ENCODE measurements around the gene PPDPF. TPM values are rescaled to one million over a fixed set of nuclear protein-coding genes. Genes with fewer than 3 reads are reported as not detected.

PPDPF gene
- total RNA-seq, 2 donors from 2014 or later = 66.4 to 96.9 TPM

- no peaks in the 10 kb centered on the region for H3K4me1 Mint-ChIP-seq (ENCODE audit: low read depth in 2 of 2)
- no peak overlapping the region for H3K4me3 Mint-ChIP-seq
- ATAC-seq = no peak
- no peak for DNase-seq (ENCODE audit: low spot score)
- H3K36me3 Mint-ChIP-seq = no peaks in the 10 kb centered on the region
- H3K9me3 Mint-ChIP-seq = peaks cover 4% of the 10 kb centered on the region
- peaks cover 3 to 14% of the 10 kb centered on the region in 2 donors for H3K27me3 Mint-ChIP-seq
- no peak overlapping the region for H3K27ac Mint-ChIP-seq
Observed at GRCh38 chr20:63492982-63493381, 27.6 kb upstream of the PPDPF start.

GRCh38 chr20:63493563-63494020 lies 27.0 kb upstream of the PPDPF start:
- no peaks in the 10 kb centered on the region for H3K4me1 Mint-ChIP-seq (ENCODE audit: low read depth in 2 of 2)
- ATAC-seq (no peak), DNase-seq (ENCODE audit: low spot score) (no peak)
- no peak overlapping the region for H3K4me3 Mint-ChIP-seq
- H3K27me3 Mint-ChIP-seq = peaks cover 3 to 14% of the 10 kb centered on the region in 2 donors
- H3K36me3 Mint-ChIP-seq = no peaks in the 10 kb centered on the region
- H3K9me3 Mint-ChIP-seq = peaks cover 4% of the 10 kb centered on the region
- no peak overlapping the region for H3K27ac Mint-ChIP-seq

GRCh38 chr20:63494084-63494419 lies 26.5 kb upstream of the PPDPF start:
- H3K4me3 Mint-ChIP-seq = no peak overlapping the region
- H3K36me3 Mint-ChIP-seq = no peaks in the 10 kb centered on the region
- DNase-seq (ENCODE audit: low spot score) (no peak), ATAC-seq (no peak)
- H3K4me1 Mint-ChIP-seq (ENCODE audit: low read depth in 2 of 2) = no peaks in the 10 kb centered on the region
- peaks cover 4% of the 10 kb centered on the region for H3K9me3 Mint-ChIP-seq
- H3K27me3 Mint-ChIP-seq = peaks cover 3 to 14% of the 10 kb centered on the region in 2 donors
- no peak overlapping the region for H3K27ac Mint-ChIP-seq

- no peak overlapping the region for H3K4me3 Mint-ChIP-seq
- no peaks in the 10 kb centered on the region for H3K36me3 Mint-ChIP-seq
- DNase-seq (ENCODE audit: low spot score) (no peak), ATAC-seq (no peak)
- H3K27me3 Mint-ChIP-seq = peaks cover 3 to 14% of the 10 kb centered on the region in 2 donors
- H3K9me3 Mint-ChIP-seq = peaks cover 4% of the 10 kb centered on the region
- H3K4me1 Mint-ChIP-seq (ENCODE audit: low read depth in 2 of 2) = no peaks in the 10 kb centered on the region
- no peak overlapping the region for H3K27ac Mint-ChIP-seq
Observed at GRCh38 chr20:63494420-63495166, 26.0 kb upstream of the PPDPF start.

- no peak overlapping the region for H3K4me3 Mint-ChIP-seq
- no peak overlapping the region for H3K27ac Mint-ChIP-seq
- ATAC-seq = no peak
- no peak for DNase-seq (ENCODE audit: low spot score)
- H3K36me3 Mint-ChIP-seq = no peaks in the 10 kb centered on the region
- no peaks in the 10 kb centered on the region for H3K4me1 Mint-ChIP-seq (ENCODE audit: low read depth in 2 of 2)
- H3K9me3 Mint-ChIP-seq = peaks cover 4% of the 10 kb centered on the region
- H3K27me3 Mint-ChIP-seq = peaks cover 3 to 14% of the 10 kb centered on the region in 2 donors
Observed at GRCh38 chr20:63495167-63495720, 25.3 kb upstream of the PPDPF start.

GRCh38 chr20:63495741-63496595 lies 24.6 kb upstream of the PPDPF start:
- peak; percentile 60 to 73 for ATAC-seq
- peaks cover 3 to 14% of the 10 kb centered on the region in 2 donors for H3K27me3 Mint-ChIP-seq
- H3K36me3 Mint-ChIP-seq = no peaks in the 10 kb centered on the region
- no peak overlapping the region for H3K4me3 Mint-ChIP-seq
- H3K27ac Mint-ChIP-seq = no peak overlapping the region
- no peaks in the 10 kb centered on the region for H3K4me1 Mint-ChIP-seq (ENCODE audit: low read depth in 2 of 2)
- peak; percentile 74 for DNase-seq (ENCODE audit: low spot score)
- peaks cover 4% of the 10 kb centered on the region for H3K9me3 Mint-ChIP-seq

- peaks cover 3 to 12% of the 10 kb centered on the region in 2 donors for H3K27me3 Mint-ChIP-seq
- H3K4me1 Mint-ChIP-seq (ENCODE audit: low read depth in 2 of 2) = no peaks in the 10 kb centered on the region
- DNase-seq (ENCODE audit: low spot score) (no peak), ATAC-seq (no peak)
- no peaks in the 10 kb centered on the region for H3K36me3 Mint-ChIP-seq
- H3K4me3 Mint-ChIP-seq = no peak overlapping the region
- H3K27ac Mint-ChIP-seq = no peak overlapping the region
- H3K9me3 Mint-ChIP-seq = peaks cover 4% of the 10 kb centered on the region
Observed at GRCh38 chr20:63496596-63497120, 23.9 kb upstream of the PPDPF start.

- Mint-ChIP-seq H3K4me3 (no peak overlapping the region), H3K27ac (no peak overlapping the region), H3K9me3 (peaks cover under 1% of the 10 kb centered on the region), H3K27me3 (peaks cover 3 to 5% of the 10 kb centered on the region in 2 donors), H3K36me3 (no peaks in the 10 kb centered on the region), H3K4me1 (ENCODE audit: low read depth in 2 of 2) (no peaks in the 10 kb centered on the region)
- ATAC-seq (no peak), DNase-seq (ENCODE audit: low spot score) (no peak)
Observed at GRCh38 chr20:63497138-63497945, 23.2 kb upstream of the PPDPF start.

GRCh38 chr20:63497946-63498935 lies 22.3 kb upstream of the PPDPF start:
- Mint-ChIP-seq H3K4me3 (no peak overlapping the region), H3K27ac (no peak overlapping the region), H3K27me3 (peaks cover 0 to 3% of the 10 kb centered on the region in 2 donors), H3K4me1 (ENCODE audit: low read depth in 2 of 2) (no peaks in the 10 kb centered on the region), H3K9me3 (no peaks in the 10 kb centered on the region), H3K36me3 (no peaks in the 10 kb centered on the region)
- no peak for ATAC-seq
- DNase-seq (ENCODE audit: low spot score) = no peak

- peaks cover 0 to 3% of the 10 kb centered on the region in 2 donors for H3K27me3 Mint-ChIP-seq
- no peaks in the 10 kb centered on the region for H3K4me1 Mint-ChIP-seq (ENCODE audit: low read depth in 2 of 2)
- DNase-seq (ENCODE audit: low spot score) = no peak
- ATAC-seq = peak; percentile 14 to 62
- H3K36me3 Mint-ChIP-seq = no peaks in the 10 kb centered on the region
- H3K27ac Mint-ChIP-seq = no peak within 1 kb of the TSS
- H3K4me3 Mint-ChIP-seq = no peak within 1 kb of the TSS
- no peaks in the 10 kb centered on the region for H3K9me3 Mint-ChIP-seq
Observed at GRCh38 chr20:63498960-63499337, 21.6 kb upstream of the PPDPF start, which contains the start of gene EEF1A2. Gene EEF1A2 (minus strand): TSS chr20:63499083. CDS start chr20:63497763, 1,320 bp downstream.

GRCh38 chr20:63499338-63499969 lies 21.1 kb upstream of the PPDPF start:
- peaks cover 0 to 5% of the 10 kb centered on the region in 2 donors for H3K27me3 Mint-ChIP-seq
- no peaks in the 10 kb centered on the region for H3K9me3 Mint-ChIP-seq
- H3K27ac Mint-ChIP-seq = no peak overlapping the region
- peak in 1 of 2 donors; percentile 12 for ATAC-seq
- no peak for DNase-seq (ENCODE audit: low spot score)
- H3K36me3 Mint-ChIP-seq = no peaks in the 10 kb centered on the region
- no peak overlapping the region for H3K4me3 Mint-ChIP-seq
- H3K4me1 Mint-ChIP-seq (ENCODE audit: low read depth in 2 of 2) = no peaks in the 10 kb centered on the region

All from natural killer cell treated with Interleukin-12 subunit alpha and Interleukin-12 subunit beta and Interleukin-15 and Interleukin-18, amount 100 ng/mL, for 72 hours (primary cell).